NCI-H345 (cell line): ENCODE data around the gene RASA4B.
"Not testable (repeated sequence)": the region's sequence is repeated elsewhere in the genome, so short reads cannot be mapped to it uniquely, and the experiment has no call there.

Source experiments
- DNase-seq: peaks from one replicate; lab custom pipeline; 2025; lab: John Stamatoyannopoulos, UW

RASA4B gene

DNA sequence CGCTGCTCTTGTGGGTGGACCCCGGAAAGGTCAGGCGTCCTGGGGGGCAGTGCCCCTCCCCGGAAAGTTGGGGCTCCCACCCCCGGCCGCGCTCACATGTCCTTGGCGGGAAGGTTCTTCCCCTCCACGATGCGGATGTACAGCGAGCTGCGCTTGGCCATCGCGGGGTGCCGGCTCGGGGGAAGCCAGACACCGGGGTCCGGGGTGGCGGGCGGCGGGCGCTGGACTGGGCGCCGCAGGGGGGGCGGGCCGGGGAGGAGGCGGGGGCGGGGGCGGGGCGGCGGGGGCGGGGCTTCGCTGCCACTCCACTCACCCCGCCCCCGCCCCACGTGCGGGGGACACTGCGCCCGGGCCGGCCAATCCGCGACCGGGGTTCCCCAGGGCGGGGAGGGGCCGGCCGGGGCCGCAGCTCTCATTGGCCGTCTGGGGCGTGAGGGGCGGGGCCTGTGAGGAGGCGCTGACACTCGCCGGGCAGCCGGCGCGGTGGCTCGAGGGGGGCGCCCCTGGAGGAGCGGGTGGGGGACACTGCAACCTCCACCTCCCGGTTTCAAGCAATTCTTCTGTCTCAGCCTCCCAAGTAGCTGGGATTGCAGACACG lies at the start of gene RASA4B:
RASA4B (minus strand) TSS at position 228 of the 598 bp plus-strand sequence; CDS start at position 161, 67 bp downstream.
- DNase-seq, result not testable (repeated sequence)

DNA sequence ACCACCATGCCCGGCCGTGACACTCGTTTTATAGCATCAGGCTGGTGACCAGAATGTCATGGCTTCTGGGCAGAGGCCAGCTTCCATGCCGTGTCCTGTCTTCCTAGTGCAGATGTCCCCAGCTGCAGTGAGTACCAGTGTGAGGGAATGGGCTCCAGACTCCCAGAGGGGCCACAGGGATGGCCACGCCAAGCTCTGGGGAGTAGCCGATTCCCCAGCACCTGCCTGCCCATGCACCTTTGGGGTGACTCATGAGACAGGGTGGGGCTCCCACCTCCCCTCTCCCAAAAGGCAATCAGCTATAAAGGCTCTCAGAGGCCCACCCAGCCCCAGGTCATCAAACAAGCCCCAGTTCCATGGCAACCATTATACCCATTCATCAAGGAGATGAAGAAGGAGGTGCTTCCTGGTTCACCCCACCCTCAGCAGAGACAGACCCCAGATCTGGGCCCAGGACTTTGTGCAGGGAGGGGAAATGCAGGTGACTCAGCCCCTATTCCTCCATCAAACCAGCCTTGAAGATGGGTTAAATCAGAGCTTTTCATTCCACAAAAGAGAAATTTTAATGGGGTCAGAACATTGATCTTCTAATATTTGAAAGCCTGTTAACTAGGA lies 33.3 kb upstream of the RASA4B start, which contains the start of gene SPDYE2:
SPDYE2 (plus strand) TSS at position 419 of the 615 bp plus-strand sequence. CDS start 2,030 bp downstream, outside the sequence.
- not testable (repeated sequence) for DNase-seq

DNA sequence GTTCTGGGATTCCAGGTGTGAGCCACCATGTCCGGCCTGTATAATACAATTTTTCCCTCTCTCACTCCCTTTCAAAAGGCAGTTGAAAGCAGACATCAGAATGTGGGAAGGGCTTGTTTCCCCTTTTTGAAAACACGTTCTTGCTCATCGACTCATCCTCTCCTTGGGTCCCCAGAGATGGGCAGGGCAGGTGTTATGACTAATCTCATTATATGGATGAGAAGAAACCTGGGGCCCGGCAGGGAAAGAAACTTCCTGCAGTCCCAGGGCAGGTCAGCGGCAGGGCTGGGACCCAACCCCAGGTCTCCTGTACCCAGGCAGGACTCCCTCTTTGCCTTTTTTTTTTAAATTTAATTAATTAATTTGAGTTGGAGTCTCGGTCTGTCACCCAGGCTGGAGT lies 28.8 kb upstream of the RASA4B start:
- DNase-seq, result not testable (repeated sequence)

DNA sequence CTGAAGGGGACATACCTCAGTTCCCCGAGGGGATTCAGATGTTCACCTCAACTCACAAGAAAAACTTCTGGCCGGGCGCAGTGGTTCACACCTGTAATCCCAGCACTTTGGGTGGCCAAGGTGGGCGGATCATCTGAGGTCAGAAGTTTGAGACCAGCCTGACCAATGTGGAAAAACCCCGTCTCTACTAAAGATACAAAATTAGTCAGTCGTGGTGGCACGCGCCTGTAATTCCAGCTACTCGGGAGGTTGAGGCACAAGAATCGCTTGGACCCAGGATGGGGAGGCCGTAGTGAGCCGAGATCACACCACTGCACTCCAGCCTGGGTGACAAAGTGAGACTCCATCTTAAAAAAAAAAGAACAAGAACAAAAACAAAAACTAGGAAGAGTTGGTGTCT lies 27.7 kb upstream of the RASA4B start:
- not testable (repeated sequence) for DNase-seq

DNA sequence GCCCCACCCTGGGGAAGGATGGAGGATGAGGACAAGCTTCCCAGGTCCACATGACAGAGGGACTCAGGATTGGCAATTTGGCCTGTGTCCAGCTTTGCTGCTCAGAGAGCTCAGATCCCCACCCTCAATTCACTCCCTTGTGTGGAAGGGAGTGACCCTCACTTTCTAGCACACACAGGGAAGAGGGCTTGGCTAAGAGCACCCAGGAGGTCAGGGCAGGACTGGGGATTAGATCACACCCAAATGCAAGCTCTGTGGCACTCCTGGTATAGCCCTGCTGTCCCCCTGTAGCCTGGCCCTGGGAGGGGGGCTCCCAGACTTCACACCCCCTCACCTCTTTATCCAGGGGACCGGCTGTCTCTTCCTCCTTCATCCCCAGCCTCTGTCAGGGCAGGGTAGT lies 26.8 kb upstream of the RASA4B start:
- DNase-seq, result not testable (repeated sequence)

DNA sequence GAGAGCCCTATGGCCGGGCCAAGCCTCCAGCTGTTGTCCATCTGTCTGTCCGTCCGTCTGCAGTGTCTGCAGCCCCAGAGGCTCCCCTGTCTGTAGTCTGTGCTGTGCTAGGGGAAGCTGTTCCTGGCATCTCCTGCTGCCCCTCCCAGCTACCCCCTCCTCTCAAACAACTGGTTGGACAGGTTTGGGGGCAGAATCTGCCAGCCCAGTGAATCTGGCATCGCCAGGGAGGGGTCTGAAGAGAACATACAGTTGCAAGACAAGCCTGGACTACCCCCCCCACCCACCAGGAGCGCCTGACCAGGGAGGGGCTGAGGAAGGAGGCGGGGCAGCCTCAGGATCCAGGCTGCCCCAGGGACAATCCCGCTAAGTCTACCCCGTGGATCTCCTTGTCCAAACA lies 26.0 kb upstream of the RASA4B start, which contains the start of gene UPK3BL2:
UPK3BL2 (minus strand) TSS at position 101 of the 400 bp plus-strand sequence; CDS start at position 41, 60 bp downstream.
- DNase-seq, result not testable (repeated sequence)

DNA sequence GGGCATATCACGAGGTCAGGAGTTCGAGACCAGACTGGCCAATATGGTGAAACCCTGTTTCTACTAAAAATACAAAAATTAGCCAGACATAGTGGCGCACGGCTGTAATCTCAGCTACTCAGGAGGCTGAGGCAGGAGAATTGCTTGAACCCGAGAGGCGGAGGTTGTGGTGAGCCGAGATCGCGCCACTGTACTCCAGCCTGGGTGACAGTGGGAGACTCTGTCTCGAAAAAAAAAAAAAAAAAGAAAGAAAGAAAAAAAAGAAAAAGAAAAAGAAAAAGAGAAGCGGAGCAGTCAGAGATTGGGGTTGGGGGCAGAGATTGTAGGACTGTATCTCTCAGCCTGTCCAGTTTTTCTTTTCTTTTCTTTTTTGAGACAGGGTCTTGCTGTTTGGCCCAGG lies 25.2 kb upstream of the RASA4B start:
- not testable (repeated sequence) for DNase-seq

DNA sequence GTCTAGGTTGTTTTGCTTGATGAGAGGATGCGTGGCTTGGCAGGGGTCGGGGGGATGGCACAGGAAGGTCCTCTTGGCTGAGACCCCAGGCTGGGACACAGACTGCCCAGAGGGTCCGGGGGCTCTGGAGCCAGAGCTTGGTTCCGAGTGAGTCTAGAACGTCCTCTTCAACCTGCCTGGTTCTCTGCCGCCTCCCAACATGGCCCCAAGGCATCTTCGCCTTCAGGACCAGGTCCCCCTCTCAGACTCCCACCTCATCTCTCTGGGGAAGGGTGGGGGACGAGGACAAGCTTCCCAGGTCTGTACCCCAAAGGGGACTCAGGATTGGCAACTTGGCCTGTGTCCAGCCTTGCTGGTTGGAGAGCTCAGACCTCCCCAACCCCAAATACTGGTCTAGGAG lies 24.5 kb upstream of the RASA4B start:
- not testable (repeated sequence) for DNase-seq

DNA sequence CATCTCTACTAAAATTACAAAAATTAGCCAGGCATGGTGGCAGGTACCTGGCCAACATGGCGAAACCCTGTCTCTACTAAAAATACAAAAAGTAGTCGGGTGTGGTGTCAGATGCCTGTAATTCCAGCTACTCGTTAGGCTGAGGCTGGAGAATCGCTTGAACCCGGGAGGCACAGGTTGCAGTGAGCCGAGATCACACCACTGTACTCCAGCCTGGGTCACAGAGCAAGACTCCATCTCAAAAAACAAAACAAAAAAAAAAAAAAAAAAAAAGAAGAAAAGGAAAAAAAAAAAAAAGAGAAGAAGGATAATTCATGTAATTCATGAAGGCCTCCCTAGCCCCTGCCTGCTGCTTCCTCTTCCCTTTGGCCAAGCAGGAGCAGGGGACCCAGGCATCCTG lies 23.0 kb upstream of the RASA4B start:
- DNase-seq, result not testable (repeated sequence)

DNA sequence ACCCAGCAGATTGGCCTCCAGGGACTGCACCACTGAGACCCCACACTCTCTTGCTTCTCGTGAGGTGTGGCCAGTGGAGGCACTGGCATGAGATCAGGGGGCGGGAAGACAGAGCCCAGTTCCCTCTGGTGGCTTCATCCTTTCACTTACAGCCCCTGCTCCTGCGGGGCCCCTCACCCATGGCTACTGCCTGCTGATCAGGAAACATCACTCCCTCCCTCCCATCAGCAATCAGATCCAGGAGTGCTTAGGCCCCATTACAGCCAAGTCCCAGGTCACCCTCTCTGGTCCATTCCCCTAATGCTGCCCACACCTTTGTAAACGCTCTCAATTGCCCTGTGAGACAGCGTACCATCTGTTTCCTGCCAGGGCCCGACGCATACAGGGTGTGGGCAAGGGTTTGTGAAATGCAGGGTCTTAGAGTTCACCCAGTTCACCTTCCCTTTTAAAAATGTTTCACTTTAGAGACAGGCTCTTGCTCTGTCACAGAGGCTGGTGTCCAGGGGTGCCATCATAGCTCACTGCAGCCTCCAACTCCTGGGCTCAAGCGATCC lies 17.6 kb upstream of the RASA4B start:
- not testable (repeated sequence) for DNase-seq

DNA sequence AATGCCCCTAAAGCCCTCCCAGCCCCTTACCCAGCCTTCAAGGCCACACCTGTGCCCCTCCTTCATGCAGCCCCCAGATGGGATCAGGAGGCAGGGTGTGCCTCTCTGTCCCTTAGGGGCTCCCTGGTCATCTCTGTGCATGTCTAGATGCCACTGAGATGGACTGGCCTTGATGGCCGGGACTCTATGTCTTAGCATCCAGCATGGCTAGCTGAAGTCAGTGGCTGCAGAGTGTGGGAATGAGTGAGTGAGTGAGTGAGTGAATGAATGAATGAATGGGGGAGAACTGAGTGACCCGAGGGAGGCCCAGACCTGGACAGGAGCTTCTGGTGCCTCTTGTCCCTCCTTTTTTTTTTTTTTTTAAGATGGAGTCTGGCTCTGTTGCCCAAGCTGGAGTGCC lies 14.6 kb upstream of the RASA4B start:
- not testable (repeated sequence) for DNase-seq

DNA sequence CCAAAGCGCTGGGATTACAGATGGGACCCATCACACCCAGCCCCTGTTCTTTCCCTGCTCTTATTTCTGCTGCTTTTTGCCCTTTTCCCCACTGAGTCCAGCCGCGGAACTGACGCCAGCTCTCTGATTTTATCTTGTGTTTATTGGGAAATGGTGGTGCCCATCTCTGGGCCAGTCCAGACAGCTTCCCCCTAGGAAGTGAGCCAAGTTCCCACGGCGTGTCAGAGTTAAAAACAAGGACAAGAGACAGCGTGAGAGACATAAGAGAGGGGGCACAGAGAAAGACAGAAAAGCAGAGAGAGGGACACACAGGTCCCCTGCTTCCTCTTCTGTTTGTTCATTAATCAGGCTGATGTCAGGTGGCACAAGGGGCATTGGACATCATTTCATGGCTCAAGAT lies 14.0 kb upstream of the RASA4B start:
- DNase-seq, result not testable (repeated sequence)

DNA sequence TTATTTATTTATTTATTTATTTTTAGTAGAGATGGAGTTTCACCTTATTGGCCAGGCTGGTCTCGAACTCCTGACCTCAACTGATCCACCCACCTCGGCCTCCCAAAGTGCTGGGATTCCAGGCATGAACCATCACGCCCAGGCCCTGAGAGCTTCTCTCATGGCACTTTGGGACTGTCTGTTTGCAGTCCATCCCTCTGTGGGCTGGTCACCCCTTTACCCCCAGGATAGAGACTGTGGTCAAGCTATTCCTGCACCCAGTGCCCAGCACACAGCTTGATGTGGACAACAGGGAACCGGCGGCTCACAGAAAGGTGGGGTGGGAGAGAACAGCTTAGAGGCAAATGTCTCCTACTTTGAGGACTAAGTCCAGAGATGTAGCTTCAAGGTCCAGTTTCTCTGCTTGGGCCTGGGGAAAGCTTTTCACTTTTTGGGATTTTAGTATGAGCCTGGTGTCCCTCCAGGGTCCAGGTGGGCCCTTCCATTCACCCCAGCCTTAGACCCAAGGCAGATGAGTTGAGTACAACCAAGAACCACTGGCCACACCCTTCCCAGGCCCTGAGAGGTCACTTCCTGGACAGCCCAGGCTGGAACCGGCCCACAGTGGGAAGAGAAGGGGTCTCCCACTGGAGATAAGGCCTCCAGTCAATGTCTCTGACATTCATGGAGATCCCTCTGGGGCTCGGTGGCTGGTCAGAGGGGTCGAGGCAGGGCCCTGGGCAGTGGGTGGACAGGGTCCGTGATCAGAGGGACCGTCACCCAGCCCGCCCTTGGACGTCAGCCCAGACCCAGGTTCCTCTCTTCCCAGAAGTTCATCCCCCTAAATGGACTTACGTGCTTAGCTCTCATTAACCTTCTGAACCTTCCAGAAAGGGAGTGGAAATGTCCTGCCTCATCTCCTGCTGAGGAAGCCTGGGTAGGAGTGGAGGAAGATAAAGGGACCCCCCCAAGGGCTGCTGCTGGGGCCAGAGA lies 10.5 kb upstream of the RASA4B start:
- DNase-seq, result not testable (repeated sequence)

DNA sequence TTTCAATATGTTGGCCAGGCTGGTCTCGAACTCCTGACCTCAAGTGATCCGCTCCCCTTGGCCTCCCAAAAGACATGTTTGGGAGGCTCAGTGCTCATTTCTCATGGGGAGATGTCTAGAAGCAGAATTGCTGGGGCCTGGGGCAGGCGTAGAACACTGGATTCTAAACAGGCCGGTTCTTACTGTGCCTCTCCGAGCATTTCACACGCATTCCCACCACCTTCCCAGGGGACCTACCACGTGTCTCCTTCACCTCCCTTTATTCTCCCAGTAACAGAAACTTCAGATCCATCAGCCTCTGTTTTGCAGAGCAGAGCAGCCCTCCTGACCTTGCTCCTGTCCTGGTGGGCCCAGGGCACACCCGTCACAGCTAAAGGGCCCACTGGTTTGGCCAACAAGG lies 9.6 kb upstream of the RASA4B start:
- DNase-seq, result not testable (repeated sequence)

DNA sequence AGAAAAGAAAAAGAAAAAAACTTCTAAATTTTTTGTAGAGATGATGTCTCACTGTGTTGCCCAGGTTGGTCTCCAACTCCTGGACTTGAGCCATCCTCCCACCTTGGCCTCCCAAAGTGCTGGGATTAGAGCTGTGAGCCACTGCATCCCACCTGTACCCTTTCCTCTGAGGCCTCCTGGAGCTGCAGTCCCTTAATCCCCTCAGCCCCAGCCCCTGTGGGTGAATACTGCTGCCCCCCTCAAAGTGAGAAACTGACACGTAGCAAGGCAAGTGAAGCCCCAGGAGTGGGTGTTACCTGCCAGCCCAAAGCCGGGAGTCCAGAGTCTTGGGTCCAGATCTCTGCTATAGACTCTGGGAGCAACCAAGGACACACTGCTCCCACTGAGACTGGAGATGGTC lies 7.2 kb upstream of the RASA4B start:
- DNase-seq, result not testable (repeated sequence)

DNA sequence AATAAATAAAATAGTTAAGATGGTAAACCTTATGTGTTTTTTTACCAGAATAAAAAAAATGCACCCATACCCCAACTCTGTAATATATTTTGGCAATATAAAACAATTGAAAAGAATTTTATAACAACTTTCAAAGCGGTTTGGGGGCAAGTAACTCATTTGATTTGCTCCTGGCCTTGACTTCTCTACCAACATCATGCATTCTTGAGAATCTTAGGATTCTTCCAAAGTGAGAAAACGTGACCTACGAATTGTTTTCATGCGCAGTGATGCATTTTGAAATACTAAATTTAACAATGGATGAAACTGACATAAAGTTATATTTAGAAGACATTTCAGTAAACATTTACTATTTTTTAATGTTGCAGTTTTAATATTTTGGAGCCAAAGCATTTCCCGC lies 3.2 kb upstream of the RASA4B start:
- not testable (repeated sequence) for DNase-seq

DNA sequence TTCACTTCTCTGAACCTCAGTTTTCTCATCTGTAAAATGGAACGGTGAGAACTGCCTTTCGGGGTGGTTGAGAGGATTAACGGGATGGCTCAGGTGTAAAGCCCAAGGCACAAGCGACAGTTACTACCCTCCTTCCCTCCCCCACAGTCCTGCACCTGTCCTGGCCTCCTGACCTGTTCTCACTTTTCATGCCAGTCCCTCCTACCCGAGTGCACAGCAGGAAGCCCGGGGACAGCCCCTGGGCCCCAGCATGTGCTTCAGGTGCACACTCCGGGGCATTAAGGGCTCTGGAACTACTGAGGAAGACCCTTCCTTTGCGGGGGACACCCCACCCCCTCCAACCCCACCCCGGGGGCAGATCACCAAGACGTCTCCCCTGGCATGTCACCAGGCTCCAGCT lies 626 bp downstream of the RASA4B start:
- DNase-seq, result not testable (repeated sequence)

DNA sequence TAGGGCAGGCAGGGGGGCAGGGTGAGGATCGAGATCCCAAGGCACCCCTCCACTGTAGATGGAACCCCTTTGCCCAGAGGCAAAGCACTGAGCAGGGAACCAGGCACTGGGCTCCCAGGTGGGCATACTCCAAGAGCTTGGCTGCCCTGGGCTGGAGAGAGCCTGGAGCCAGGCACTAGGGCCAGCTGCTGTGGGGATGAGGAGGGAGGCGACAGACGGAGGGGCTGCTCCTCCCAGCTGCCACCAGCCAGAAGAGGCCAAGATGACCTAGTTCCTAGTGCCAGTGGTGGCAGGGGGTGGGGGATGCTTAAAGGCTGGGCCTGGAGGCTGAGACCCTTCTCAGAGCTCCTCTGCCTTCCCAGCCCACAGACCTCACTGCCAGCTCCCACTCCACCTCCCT lies 1.7 kb downstream of the RASA4B start:
- DNase-seq, result not testable (repeated sequence)

DNA sequence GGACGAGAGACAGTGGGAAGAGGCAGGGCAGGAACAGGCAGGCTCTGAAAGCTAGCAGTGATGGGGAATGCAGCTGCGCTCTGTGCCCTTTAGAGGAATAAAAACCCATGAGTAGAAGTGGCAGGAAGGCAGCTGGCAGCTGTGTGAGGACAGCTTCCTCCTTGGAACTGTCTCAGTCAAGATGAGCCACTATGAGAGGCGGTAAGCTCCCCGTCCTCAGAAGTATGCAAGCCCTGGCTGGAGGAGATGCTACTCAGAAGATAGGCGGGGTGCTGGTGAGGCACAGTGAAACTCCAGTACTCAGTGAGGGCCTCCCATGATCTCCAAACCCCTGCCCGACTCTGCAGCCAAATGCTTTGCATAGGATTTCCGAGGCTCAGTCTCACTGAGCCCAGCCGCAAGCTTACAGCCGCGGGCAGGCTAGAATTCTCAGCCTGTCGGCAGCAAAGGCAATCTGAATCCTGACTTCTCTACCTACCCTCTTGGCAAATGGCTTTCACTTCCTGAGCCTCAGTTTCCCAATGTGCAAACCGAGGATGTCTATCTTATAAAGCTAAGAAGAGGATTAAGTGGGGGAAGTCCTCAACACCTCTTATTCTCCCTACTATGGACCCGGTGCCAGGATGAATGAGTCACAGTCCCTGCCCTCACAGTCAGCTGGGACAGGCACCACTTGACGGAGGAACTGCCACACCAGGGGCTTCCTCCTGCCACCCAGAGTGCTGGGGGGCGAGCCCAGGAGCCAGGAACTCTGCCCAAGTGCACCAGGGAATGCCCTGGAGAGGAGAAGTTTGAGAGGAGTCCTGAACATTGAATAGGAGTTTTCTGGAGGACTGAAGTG lies 2.5 kb downstream of the RASA4B start:
- not testable (repeated sequence) for DNase-seq

DNA sequence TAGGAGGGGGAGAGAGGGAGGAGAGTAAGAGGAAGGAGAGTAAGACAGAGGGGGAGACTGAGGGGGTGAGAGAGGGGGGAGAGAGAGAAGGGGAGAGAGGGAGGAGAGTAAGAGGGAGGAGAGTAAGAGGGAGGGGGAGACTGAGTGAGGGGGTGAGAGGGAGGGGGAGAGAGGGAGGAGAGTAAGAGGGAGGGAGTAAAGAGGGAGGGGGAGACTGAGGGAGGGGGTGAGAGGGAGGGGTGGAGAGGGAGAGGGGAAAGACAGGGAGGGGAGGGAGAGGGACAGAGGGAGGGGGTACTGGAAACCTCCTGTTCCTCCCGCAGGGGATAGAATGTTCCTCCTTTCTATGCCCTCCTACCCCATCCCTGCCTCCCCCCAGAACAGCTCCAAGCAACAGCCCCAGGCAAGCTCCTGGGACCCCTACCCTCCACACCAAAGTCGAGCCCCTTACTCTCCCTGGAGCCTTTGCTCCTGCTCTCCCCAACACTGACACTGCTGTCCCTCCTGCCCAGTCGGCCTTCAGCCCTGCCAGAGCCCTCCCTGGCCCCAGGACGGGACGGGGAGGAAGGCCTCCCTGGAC lies 4.8 kb downstream of the RASA4B start:
- DNase-seq, result not testable (repeated sequence)
